T-helper 2 cell (primary cell): ENCODE measurements around the gene KRT73.

Source experiments
- DNase-seq, 5 experiments: peaks; one replicate each; pipeline versions ENCODE4 v3.0.0 to v3.0.0-alpha.2; 2012 to 2022

The KRT73 gene

DNA sequence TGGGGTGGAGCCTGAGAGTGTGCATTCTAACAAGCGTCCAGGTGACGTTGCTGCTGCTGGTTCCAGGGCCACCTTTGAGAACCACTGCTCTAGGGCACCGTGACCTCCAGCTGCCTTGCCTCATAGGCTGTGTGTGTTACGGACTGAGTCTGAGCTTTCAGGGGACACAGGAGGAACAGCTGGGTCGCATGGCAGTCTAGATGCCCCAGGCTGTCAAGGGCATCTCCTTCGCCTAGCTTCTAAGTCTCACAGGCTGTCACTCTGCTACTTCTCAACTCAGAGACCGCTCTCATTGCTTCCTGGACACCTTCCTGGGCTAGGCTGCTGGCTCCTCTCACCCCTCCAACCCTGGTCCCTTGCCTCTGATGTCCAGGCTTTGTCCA, 965 bp downstream of the KRT73 start:
- DNase-seq, result no peak

DNA sequence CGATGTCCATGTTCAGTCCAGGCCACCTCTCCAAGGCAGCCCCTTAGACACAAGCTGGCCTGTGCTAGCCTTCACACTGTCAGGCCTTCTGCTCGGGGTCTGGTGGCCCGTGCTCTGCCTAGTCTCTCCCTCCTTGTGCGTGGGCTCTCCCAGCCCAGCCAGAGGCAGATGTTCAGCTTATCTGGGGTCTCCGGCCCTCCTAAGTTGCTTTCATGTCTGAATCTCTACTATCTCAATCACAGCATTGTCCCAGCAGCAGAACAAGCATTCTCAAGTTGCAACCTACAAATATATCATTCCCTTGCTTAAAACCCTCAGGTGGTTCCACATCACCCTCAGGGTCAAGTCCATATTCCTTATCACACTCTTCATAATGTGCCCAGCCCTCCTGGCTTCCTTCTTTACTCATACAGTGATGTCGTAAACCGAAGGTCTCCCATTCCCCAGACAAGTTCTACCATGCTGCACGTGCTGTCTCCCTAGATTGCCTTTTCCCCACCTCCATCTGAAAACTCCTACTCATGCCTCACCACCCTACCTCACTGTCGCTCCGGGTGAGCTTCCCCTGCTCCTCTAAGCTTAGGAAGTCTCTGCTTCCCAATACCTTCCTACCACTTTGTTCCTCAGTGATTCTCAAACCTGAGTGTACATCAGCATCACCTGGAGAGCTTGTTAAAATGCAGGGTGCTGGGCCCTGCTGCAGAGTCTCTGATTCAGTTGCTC, 1.5 kb downstream of the KRT73 start:
- no peak for DNase-seq

DNA sequence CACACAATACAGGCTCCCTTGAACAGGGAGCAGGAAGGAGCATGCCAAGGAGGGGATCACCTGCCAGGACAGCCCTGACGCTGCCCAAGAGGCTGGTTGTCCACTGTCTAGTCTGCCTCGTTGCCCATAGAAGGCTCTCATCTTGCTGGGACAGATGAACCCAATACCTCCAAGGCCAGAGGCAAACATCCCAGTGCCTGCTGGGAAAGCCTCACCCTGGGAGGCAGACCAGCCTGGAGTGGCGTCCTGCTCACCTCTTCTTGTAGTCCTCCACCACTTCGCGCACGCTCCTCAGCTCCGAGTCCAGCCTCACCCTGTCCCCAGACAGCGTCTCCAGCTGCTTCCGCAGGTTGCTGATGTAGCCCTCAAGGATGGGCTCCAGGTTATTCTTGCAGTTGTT, 2.4 kb downstream of the KRT73 start:
- no peak for DNase-seq

DNA sequence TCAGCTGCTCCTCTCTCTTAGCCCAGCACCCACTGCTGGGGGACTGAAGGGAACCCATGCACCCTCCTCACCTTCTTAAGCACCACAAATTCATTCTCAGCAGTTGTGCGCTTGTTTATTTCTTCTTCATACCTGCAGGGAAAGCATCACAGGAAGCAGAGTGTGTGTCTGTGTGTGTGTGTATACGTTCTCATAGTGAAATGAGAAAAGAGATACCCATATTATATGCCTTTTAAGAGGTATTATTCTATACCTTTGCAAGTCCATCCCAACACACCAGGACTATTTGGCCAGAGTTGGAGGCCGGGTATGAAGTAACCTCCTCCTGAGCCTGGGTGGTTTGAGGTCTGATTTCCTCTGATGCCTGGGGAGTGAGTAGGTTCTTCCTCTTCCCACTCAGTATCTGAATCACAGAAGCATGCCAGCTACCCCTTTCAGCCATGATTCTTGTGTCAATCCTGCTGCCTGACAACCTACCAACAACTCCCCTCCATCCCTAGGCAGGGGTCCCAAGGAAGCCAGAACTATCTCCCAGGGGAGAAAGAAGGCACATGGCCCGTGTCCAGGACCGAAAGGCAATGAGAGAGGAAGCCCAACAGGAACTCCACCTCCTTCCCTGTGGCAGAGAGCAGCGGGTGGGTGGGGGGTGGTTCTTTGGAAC, 3.0 kb downstream of the KRT73 start:
- DNase-seq, result peak in 1 of 5 experiments; percentile 21

- no peak for DNase-seq
Measured at GRCh38 chr12:52614381-52615207, 3.8 kb downstream of the KRT73 start.

DNA sequence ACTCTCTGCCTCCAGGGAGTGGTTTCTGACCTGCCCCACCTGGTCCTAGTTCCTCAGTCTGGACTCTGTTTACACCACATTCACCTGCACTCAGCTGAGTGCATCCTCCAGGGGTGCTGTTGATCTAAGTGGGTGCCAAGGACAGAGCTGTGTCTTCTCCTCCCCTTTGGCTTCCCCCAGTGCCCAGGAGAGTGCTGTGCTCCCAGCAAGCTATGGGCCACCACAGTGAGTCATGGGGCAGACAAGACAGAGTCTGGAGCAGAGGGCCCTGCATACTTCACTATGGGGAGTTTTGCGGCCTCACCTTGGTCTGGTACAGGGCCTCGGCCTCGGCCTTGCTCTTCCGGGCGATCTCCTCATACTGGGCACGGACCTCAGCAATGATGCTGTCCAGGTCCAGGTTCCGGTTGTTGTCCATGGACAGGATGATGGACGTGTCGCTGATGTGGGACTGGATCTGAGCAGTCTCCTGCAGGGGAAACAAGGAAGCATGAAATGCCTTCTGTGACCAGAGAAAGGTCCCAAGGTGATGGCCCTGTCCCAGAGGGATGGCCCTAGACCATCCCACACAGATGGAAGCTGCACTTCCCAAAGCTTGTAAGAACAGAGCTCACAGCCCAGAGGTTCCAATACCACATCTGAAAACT, 4.9 kb downstream of the KRT73 start:
- DNase-seq, result no peak

DNA sequence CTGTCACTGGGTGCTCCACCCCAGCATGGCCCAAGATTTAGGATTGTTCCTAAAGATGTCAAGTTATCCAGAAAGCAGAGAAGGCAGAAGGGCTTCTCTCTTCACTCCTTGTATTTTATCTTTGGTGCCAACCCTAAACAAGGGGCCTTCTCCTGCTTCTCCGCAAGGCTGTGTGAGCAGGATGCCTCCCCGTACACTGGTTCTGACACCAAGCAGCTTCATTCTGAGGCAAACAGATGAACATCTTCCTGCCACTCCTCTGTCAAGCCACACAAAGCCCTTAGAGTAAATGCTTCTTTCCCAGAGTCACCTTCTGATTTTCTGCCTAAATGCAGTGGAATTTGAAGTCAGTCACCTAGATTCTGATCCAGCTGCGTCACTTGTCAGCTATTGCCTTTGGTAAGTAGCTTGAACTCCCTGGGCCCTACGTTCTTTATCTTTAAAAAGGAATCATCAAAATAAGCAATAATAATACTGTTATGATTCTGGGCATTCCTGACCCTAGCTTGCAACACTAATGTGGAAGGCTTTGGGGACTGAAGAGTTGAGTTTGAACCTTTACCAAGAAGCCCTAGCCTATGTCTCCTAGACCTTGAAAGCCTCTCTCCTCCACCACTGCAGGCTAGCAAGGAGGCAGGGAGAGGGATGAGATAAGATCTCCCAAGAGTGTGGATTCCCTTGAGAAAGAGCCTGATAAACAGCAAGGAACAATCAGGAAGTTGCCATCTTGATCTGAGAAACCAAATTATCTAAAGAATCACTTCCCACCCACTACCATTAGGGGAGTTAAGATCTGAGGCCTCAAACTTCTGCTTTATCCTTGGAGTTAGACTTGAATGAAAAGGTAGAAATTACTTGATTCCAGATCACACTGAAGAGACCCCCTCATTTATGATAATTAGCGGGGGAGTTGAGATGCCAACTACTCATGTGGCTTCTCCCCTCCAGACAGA, 5.7 kb downstream of the KRT73 start:
- DNase-seq, result no peak

- no peak for DNase-seq
Measured at GRCh38 chr12:52611080-52611468, 7.3 kb downstream of the KRT73 start.

- no peak for DNase-seq
Measured at GRCh38 chr12:52608826-52609630, 9.3 kb downstream of the KRT73 start.

GRCh38 chr12:52608161-52608560, 10.2 kb downstream of the KRT73 start:
- DNase-seq, result no peak

DNA sequence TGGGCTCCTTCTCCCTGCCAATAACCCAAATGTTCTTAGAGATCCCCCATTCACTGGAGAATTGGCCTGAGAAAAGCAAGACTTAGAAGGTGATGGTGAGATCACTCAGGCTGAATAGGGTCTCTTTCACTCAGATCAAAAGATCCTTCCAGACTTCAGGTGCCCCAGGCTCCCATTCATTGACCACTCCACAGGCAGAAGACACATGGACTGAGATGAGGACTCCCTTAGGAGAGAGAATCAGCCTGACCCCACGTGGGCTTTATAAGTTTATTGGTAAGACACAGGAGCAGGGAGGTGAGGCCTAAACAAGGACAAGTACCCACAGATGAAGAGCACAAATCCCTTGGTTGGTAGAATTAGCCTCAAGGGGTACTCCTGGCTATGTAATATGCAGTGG, 11.0 kb downstream of the KRT73 start:
- DNase-seq, result no peak

DNA sequence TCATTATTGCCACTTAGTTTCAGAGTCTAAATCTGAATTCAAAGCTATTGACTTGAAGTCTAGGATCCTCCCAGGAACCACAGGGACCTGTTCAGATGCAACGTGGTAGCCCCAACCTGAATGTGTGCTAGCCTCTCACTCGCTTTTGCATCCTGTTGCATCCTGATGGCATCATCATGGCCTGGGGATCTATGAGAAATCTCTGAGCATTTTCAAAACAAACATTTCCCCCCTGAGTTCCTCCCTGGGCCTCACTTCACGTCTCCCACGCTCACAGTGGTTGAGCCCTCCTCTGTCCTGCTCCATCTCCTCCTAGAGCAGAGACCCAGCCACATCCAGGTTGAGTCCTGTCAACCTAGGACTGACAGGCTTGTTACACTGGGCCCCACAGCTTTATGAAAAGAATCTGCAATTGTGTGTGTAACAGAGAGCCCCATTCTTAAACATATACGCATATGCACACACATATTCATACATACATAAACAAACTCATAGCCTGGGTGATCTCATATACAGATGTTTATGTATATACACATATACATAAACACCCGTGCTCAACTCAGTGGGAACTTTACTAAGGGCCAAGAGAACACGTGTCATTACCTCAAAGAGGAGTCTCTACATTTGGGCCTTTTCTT, 11.7 kb downstream of the KRT73 start:
- DNase-seq, result no peak

DNA sequence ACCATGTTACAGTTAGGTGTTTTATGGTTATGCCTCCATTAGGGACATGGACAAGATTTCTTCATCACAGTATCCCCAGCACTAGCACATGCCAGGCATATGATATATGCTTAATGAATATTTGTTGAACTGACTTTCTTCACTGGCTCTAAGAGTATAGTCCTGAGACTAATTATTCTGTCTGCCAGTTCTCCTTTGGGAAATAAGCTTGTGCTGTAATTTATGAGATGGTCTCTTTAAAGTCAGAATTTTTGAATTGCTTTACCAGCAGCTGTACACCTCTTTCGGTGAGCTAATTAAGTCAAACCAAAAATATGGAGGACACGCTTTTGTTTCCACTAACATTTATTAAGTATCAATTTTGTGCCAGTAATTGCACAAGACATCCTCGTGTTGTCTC, 12.3 kb downstream of the KRT73 start:
- DNase-seq, result no peak

GRCh38 chr12:52605542-52605941, 12.8 kb downstream of the KRT73 start:
- DNase-seq, result no peak

DNA sequence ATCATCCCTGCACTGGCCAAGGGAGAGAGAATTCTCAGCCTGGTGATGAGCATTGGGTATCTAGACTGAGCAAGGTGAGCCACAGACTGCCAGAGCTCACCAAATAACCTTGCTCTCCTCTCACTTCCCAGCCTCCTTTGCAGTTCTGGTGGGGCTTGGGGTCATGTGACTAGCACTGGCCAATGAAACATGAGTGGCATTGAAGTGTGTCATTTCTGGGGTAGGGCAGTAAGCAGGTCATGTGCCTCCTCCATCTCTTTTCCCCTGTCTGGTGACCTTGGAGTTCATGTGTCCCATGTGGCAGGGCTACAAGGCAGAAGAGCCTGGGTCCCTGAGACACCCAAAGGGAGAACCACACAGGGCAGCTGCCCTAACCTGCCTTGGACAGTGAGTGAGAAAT, 13.5 kb downstream of the KRT73 start:
- no peak for DNase-seq

GRCh38 chr12:52603314-52603713, 15.0 kb downstream of the KRT73 start:
- no peak for DNase-seq

- DNase-seq, result no peak
Measured at GRCh38 chr12:52602552-52602951, 15.8 kb downstream of the KRT73 start.

GRCh38 chr12:52601671-52602070, 16.7 kb downstream of the KRT73 start:
- no peak for DNase-seq

- DNase-seq, result no peak
Measured at GRCh38 chr12:52600941-52601481, 17.3 kb downstream of the KRT73 start, which contains the start of gene KRT72. KRT72 (minus strand) TSS chr12:52601463; CDS start chr12:52601452, 11 bp downstream.

DNA sequence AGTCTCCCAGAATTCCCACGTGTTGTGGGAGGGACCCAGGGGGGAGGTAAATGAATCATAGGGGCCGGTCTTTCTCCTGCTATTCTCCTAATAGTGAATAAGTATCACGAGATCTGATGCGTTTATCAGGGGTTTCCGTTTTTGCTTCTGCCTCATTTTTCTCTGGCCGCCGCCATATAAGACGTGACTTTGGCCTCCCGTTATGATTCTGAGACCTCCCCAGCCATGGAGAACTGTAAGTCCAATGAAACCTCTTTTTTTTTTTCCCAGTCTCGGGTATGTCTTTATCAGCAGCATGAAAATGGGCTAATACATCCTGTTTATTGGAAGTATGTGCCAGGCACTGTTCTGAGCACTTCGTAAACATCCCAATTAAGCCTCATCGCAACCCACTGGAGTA, 17.9 kb downstream of the KRT73 start:
- no peak for DNase-seq
